ENCODE measurements around the gene PCSK7.

Gene PCSK7

DNA sequence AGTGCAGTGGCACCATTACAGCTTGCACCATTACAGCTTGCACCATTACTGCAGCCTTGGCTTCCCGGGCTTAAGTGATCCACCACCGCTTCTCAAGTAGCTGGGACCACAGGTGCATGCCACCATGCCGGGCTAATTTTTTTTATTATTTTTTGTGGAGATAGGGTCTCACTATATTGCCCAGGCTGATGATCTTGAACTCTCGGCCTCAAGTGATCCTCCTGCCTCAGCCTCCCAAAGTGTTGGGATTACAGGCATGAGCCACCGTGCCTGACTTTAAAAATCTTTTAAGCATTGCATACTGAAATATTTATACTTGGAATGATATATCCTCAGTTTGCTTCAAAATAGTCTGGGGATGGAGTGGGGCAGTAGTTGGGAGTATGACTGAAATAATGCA, 77.4 kb downstream of the PCSK7 start:
- no peaks in the 10 kb centered on the region for H3K9me2 ChIP-seq (replicated peaks; ENCODE audit: insufficient read depth, low read length)
- no peak overlapping the region for H3K27ac ChIP-seq (ENCODE audit: low read depth, low read length)
- peaks cover 14% of the 10 kb centered on the region; the same call in 1 of the 2 replicates for H3K36me3 ChIP-seq (ENCODE audit: low read length)
- H3K9me3 ChIP-seq (ENCODE audit: insufficient read depth, low read length), result no peaks in the 10 kb centered on the region
- H4K20me1 ChIP-seq (ENCODE audit: low read depth, low read length), result peaks cover 27% of the 10 kb centered on the region
- TF ChIP-seq CTCF (IDR thresholded peaks at IDR 0.05; ENCODE audit: insufficient read depth, low read length, poor library complexity, severe bottlenecking), result no peak
- TF ChIP-seq EZH2phosphoT487 (conservative IDR thresholded peaks at IDR 0.05; ENCODE audit: low read length), result no peak
- H3K79me2 ChIP-seq (ENCODE audit: insufficient read depth, low read length), result peaks cover 98% of the 10 kb centered on the region
- H2AFZ ChIP-seq (ENCODE audit: low read depth, low read length, severe bottlenecking), result no peak overlapping the region
- H3K27me3 ChIP-seq (ENCODE audit: low read length), result no peaks in the 10 kb centered on the region
- H3K9ac ChIP-seq (ENCODE audit: low read length), result no peak overlapping the region
- peaks cover 3% of the 10 kb centered on the region; the same call in 1 of the 2 replicates for H3F3A ChIP-seq (ENCODE audit: insufficient read depth)
- H3K4me3 ChIP-seq (ENCODE audit: insufficient read depth, low read length, poor library complexity, severe bottlenecking), result no peak overlapping the region
- no peak overlapping the region for H3K4me2 ChIP-seq (ENCODE audit: low read depth, low read length, poor library complexity, severe bottlenecking)
